Muscle of leg (tissue), 11 donors: Measurements from ENCODE around the gene HEPACAM2. TPM values are rescaled to one million over a fixed set of nuclear protein-coding genes. Genes with fewer than 3 reads are reported as not detected.

Experiments used
- DNase-seq: peaks from one replicate; pipeline ENCODE4 v3.0.0; 2013
- H3K27ac ChIP-seq: one replicate; pipeline ENCODE4 v1.5.1; 2013; ENCODE audit warnings: mild to moderate bottlenecking, low read length, control low read depth
- H3K27me3 ChIP-seq: one replicate; pipeline ENCODE4 v1.6.1; 2013; ENCODE audit warnings: low read length; ENCODE audit not compliant: control insufficient read depth, insufficient read depth
- H3K36me3 ChIP-seq: one replicate; pipeline ENCODE4 v1.6.1; 2013; ENCODE audit warnings: low read length; ENCODE audit not compliant: control insufficient read depth, insufficient read depth
- H3K4me1 ChIP-seq: one replicate; pipeline ENCODE4 v1.6.1; 2013; ENCODE audit warnings: low read length; ENCODE audit not compliant: control insufficient read depth, insufficient read depth
- H3K4me3 ChIP-seq: one replicate; pipeline ENCODE4 v1.5.1; 2013; ENCODE audit warnings: low read length, control low read depth
- H3K9me3 ChIP-seq: replicated peaks from 2 replicates; pipeline ENCODE4 v1.6.1; 2013; ENCODE audit warnings: low read depth, low read length; ENCODE audit not compliant: control insufficient read depth
- WGBS: methylation state at CpG from one replicate; pipeline ENCODE4 v1.1.5; 2013; ENCODE audit warnings: missing lambda C conversion rate; ENCODE audit not compliant: insufficient coverage; 5-methylcytosine and 5-hydroxymethylcytosine counted together
- polyA plus RNA-seq, 8 donors: library from polyadenylated mRNA; unstranded; fragments of 120-200 nt; gene quantifications; one replicate each; pipeline versions ENCODE4 v1.2.1 to v1.2.3, GENCODE V29; 2013; ENCODE audit warnings: inconsistent platforms in 1 of 8, low replicate concordance in 1 of 8; ENCODE audit not compliant: insufficient read length in 8 of 8, insufficient read depth in 1 of 8
- total RNA-seq: library from RNA; stranded (reverse); fragments of 120-200 nt; gene quantifications from one replicate; pipeline ENCODE4 v1.2.4, GENCODE V29; 2013

Gene HEPACAM2
- total and polyA plus RNA-seq, 9 donors = 0.04 to 2.4 (median 0.09) TPM; not detected in 4

- WGBS = 73% methylated on average over 2 of the region's 2 CpGs
- no peak overlapping the region for H3K4me3 ChIP-seq
Measured at GRCh38 chr7:93235541-93235940, 9.3 kb upstream of the HEPACAM2 start.

GRCh38 chr7:93232673-93233018 is 6.4 kb upstream of the HEPACAM2 start:
- WGBS = 0% methylated on average over 3 of the region's 8 CpGs
- Histone ChIP-seq H3K36me3 (no peaks in the 10 kb centered on the region), H3K27me3 (no peaks in the 10 kb centered on the region), H3K9me3 (no peaks in the 10 kb centered on the region), H3K4me1 (peaks cover 5% of the 10 kb centered on the region), H3K27ac (no peak overlapping the region), H3K4me3 (peak overlapping the region; percentile 85)
- DNase-seq = no peak

More at GRCh38 chr7:93235541-93235940, 9.3 kb upstream of the HEPACAM2 start:
- Histone ChIP-seq H3K27me3 (no peaks in the 10 kb centered on the region), H3K36me3 (no peaks in the 10 kb centered on the region), H3K9me3 (no peaks in the 10 kb centered on the region), H3K27ac (no peak overlapping the region), H3K4me1 (peaks cover 5% of the 10 kb centered on the region)
- no peak for DNase-seq

- H3K4me3 ChIP-seq = peak within 1 kb of the TSS; percentile 85
- DNase-seq = peak; percentile 99
- peak within 1 kb of the TSS; percentile 11 for H3K27ac ChIP-seq
- under 1% methylated on average over 34 of the region's 40 CpGs for WGBS
- no peaks in the 10 kb centered on the region for H3K27me3 ChIP-seq
- peaks cover 5% of the 10 kb centered on the region for H3K4me1 ChIP-seq
- H3K36me3 ChIP-seq = no peaks in the 10 kb centered on the region
- H3K9me3 ChIP-seq = no peaks in the 10 kb centered on the region
Measured at GRCh38 chr7:93231799-93232672, 5.8 kb upstream of the HEPACAM2 start, which contains the start of gene VPS50. TSS of gene VPS50 (plus strand) at chr7:93232366. CDS start at chr7:93232468, 102 bp downstream.

GRCh38 chr7:93231259-93231658 is 5.0 kb upstream of the HEPACAM2 start:
- Histone ChIP-seq H3K27ac (no peak overlapping the region), H3K4me3 (peak overlapping the region; percentile 85), H3K9me3 (no peaks in the 10 kb centered on the region), H3K36me3 (no peaks in the 10 kb centered on the region), H3K27me3 (peaks cover 1% of the 10 kb centered on the region), H3K4me1 (peaks cover 5% of the 10 kb centered on the region)
- DNase-seq = no peak
- WGBS = no CpG with 5 or more reads among the region's 5 CpGs

GRCh38 chr7:93228302-93228701 is 2.0 kb upstream of the HEPACAM2 start:
- H3K4me3 ChIP-seq = no peak overlapping the region
- DNase-seq = peak; percentile 57
- peaks cover 5% of the 10 kb centered on the region for H3K4me1 ChIP-seq
- no peaks in the 10 kb centered on the region for H3K36me3 ChIP-seq
- H3K27me3 ChIP-seq = peaks cover 2% of the 10 kb centered on the region
- no peaks in the 10 kb centered on the region for H3K9me3 ChIP-seq
- no peak overlapping the region for H3K27ac ChIP-seq
- no CpG with 5 or more reads among the region's 2 CpGs for WGBS

GRCh38 chr7:93219868-93220267 is 6.4 kb downstream of the HEPACAM2 start:
- H3K4me3 ChIP-seq = no peak overlapping the region
- H3K9me3 ChIP-seq = no peaks in the 10 kb centered on the region
- no peaks in the 10 kb centered on the region for H3K36me3 ChIP-seq
- no peak overlapping the region for H3K27ac ChIP-seq
- no peak for DNase-seq
- 85% methylated on average over 1 of the region's 1 CpG for WGBS
- no peaks in the 10 kb centered on the region for H3K4me1 ChIP-seq
- H3K27me3 ChIP-seq = peaks cover 2% of the 10 kb centered on the region

- Histone ChIP-seq H3K4me3 (no peak overlapping the region), H3K27me3 (peaks cover 2% of the 10 kb centered on the region), H3K9me3 (no peaks in the 10 kb centered on the region), H3K36me3 (no peaks in the 10 kb centered on the region), H3K4me1 (no peaks in the 10 kb centered on the region), H3K27ac (no peak overlapping the region)
- WGBS = 75% methylated on average over 5 of the region's 10 CpGs
- no peak for DNase-seq
Measured at GRCh38 chr7:93218997-93219827, 7.1 kb downstream of the HEPACAM2 start.

GRCh38 chr7:93212881-93213280 is 13.4 kb downstream of the HEPACAM2 start:
- no peak overlapping the region for H3K27ac ChIP-seq
- H3K4me3 ChIP-seq = no peak overlapping the region
- H3K4me1 ChIP-seq = no peaks in the 10 kb centered on the region
- no peaks in the 10 kb centered on the region for H3K9me3 ChIP-seq
- H3K36me3 ChIP-seq = no peaks in the 10 kb centered on the region
- WGBS = no CpG with 5 or more reads among the region's 1 CpG
- no peaks in the 10 kb centered on the region for H3K27me3 ChIP-seq
- no peak for DNase-seq

- Histone ChIP-seq H3K27ac (no peak overlapping the region), H3K36me3 (no peaks in the 10 kb centered on the region), H3K27me3 (no peaks in the 10 kb centered on the region), H3K9me3 (no peaks in the 10 kb centered on the region), H3K4me3 (no peak overlapping the region), H3K4me1 (no peaks in the 10 kb centered on the region)
- WGBS = 91% methylated on average over 3 of the region's 5 CpGs
- no peak for DNase-seq
Measured at GRCh38 chr7:93211228-93211818, 14.9 kb downstream of the HEPACAM2 start.

GRCh38 chr7:93205046-93205445 is 21.2 kb downstream of the HEPACAM2 start:
- Histone ChIP-seq H3K27me3 (peaks cover 2% of the 10 kb centered on the region), H3K27ac (no peak overlapping the region), H3K36me3 (no peaks in the 10 kb centered on the region), H3K4me3 (no peak overlapping the region), H3K9me3 (no peaks in the 10 kb centered on the region), H3K4me1 (no peaks in the 10 kb centered on the region)
- DNase-seq = no peak
- 0% methylated on average over 1 of the region's 2 CpGs for WGBS
